B cell (primary cell): Measurements from ENCODE around the gene ARHGEF17. TPM values are rescaled to one million over a fixed set of nuclear protein-coding genes. Genes with fewer than 3 reads are reported as not detected.

Experiments
- ATAC-seq: fragments of 200-7000 bp; cut with Tn5 transposase; one replicate; pipeline ENCODE4 v1.10.0; 2021; ENCODE audit warnings: low read depth, mild to moderate bottlenecking, moderate number of reproducible peaks, moderate library complexity
- CTCF ChIA-PET: fragments of 350-600 bp; sonication (Branson Sonifier 250); formaldehyde crosslinking; loops from one replicate; lab custom pipeline; 2021; ENCODE audit warnings: antibody characterized with exemption, inconsistent platforms; lab: Charles Lee
- POLR2A ChIA-PET: fragments of 350-600 bp; sonication (Branson Sonifier 250); formaldehyde crosslinking; loops from one replicate; lab custom pipeline; 2021; ENCODE audit warnings: antibody characterized with exemption; lab: Charles Lee
- DNase-seq: peaks from one replicate; pipeline ENCODE4 v3.0.0; 2013
- H2AFZ ChIP-seq: 2 replicates; pipeline ENCODE4 v1.6.1; 2012; ENCODE audit warnings: mild to moderate bottlenecking, low read depth, low read length; ENCODE audit not compliant: insufficient read depth, poor library complexity, severe bottlenecking
- H3K27ac ChIP-seq, 2 donors: 1 replicate in 1 of 2; 2 replicates in 1 of 2; pipeline ENCODE4 v1.5.1; 2012 to 2013; ENCODE audit warnings: low read length in 2 of 2, mild to moderate bottlenecking in 2 of 2, moderate library complexity in 1 of 2
- H3K27me3 ChIP-seq, 4 experiments: fragments of 200-600 bp in 1 of 4; sonication (generic) in 1 of 4; replicated peaks in 1 of 4; 1 replicate in 2 of 4; 2 replicates in 2 of 4; pipeline versions ENCODE4 v1.6.1 to v1.7.0; 2013 to 2016; ENCODE audit warnings: low read length in 3 of 4, mild to moderate bottlenecking in 2 of 4, mixed read lengths in 1 of 4, moderate library complexity in 1 of 4; ENCODE audit not compliant: insufficient read depth in 4 of 4, control insufficient read depth in 3 of 4; ENCODE audit errors: control extremely low read depth in 1 of 4
- H3K36me3 ChIP-seq, 2 experiments: replicated peaks in 1 of 2; 1 replicate in 1 of 2; 2 replicates in 1 of 2; pipeline versions ENCODE4 v1.6.1 to v1.7.1; 2013; ENCODE audit warnings: low read length in 1 of 2; ENCODE audit not compliant: insufficient read depth in 2 of 2, control insufficient read depth in 1 of 2; ENCODE audit errors: control extremely low read depth in 1 of 2, extremely low read depth in 1 of 2
- H3K4me1 ChIP-seq, 2 donors: fragments of 200-600 bp in 1 of 2; sonication (generic) in 1 of 2; 1 replicate in 1 of 2; 2 replicates in 1 of 2; pipeline versions ENCODE4 v1.5.1 to v1.6.1; 2013 to 2017; ENCODE audit warnings: low read length in 2 of 2; ENCODE audit not compliant: control insufficient read depth in 2 of 2, insufficient read depth in 2 of 2
- H3K4me2 ChIP-seq: replicated peaks from 2 replicates; pipeline ENCODE3; 2012; ENCODE audit warnings: mild to moderate bottlenecking, low read depth, low read length; ENCODE audit not compliant: poor library complexity, severe bottlenecking
- H3K4me3 ChIP-seq, 5 experiments: fragments of 200-600 bp in 1 of 5; sonication (generic) in 1 of 5; 1 replicate in 3 of 5; 2 replicates in 2 of 5; pipeline versions ENCODE4 v1.5.1 to v1.7.0; 2011 to 2016; ENCODE audit warnings: low read length in 4 of 5, mild to moderate bottlenecking in 4 of 5, low read depth in 2 of 5, control low read depth in 1 of 5, moderate library complexity in 1 of 5; ENCODE audit not compliant: insufficient read depth in 1 of 5; ENCODE audit errors: control extremely low read depth in 1 of 5, extremely low read depth in 1 of 5
- H3K79me2 ChIP-seq: fragments of 200-600 bp; sonication (generic); one replicate; pipeline ENCODE4 v1.6.0; 2016; ENCODE audit warnings: low read length; ENCODE audit not compliant: control insufficient read depth, insufficient read depth
- H3K9ac ChIP-seq: fragments of 200-600 bp; sonication (generic); 2 replicates; pipeline ENCODE4 v1.6.1; 2017; ENCODE audit warnings: mild to moderate bottlenecking, low read length, moderate library complexity
- H3K9me3 ChIP-seq, 3 donors: one replicate each; pipeline versions ENCODE4 v1.6.1 to v1.7.1; 2013; ENCODE audit warnings: low read length in 2 of 3; ENCODE audit not compliant: control insufficient read depth in 2 of 3, insufficient read depth in 1 of 3; ENCODE audit errors: control extremely low read depth in 1 of 3
- H4K20me1 ChIP-seq: 2 replicates; pipeline ENCODE4 v1.6.0; 2012; ENCODE audit warnings: mild to moderate bottlenecking, low read length; ENCODE audit not compliant: insufficient read depth, control insufficient read depth, poor library complexity, severe bottlenecking
- H3K27ac Mint-ChIP-seq: one replicate; pipeline ENCODE4 v1.8.0; 2021; ENCODE audit warnings: mixed read lengths
- H3K27me3 Mint-ChIP-seq: one replicate; pipeline ENCODE4 v1.8.0; 2021; ENCODE audit warnings: mixed read lengths
- H3K4me1 Mint-ChIP-seq: one replicate; pipeline ENCODE4 v1.8.0; 2021; ENCODE audit warnings: mixed read lengths
- H3K4me3 Mint-ChIP-seq: one replicate; pipeline ENCODE4 v1.8.0; 2021; ENCODE audit warnings: mixed read lengths
- H3K9me3 Mint-ChIP-seq: one replicate; pipeline ENCODE4 v1.8.0; 2022; ENCODE audit warnings: mixed read lengths; ENCODE audit not compliant: insufficient read depth
- CTCF ChIP-seq: fragments of 200-600 bp; IDR thresholded peaks from one replicate; pipeline ENCODE4 v1.8.0; 2022; ENCODE audit warnings: antibody characterized with exemption, mild to moderate bottlenecking
- EZH2 ChIP-seq: IDR thresholded peaks from 2 replicates; pipeline ENCODE4 v1.6.1; 2012; ENCODE audit warnings: borderline replicate concordance, low read depth, mild to moderate bottlenecking, moderate library complexity, low read length; ENCODE audit not compliant: insufficient read depth, poor library complexity, severe bottlenecking
- WGBS: methylation state at CpG from one replicate; pipeline ENCODE4 v1.1.5; 2013; ENCODE audit warnings: missing lambda C conversion rate; ENCODE audit not compliant: insufficient coverage; 5-methylcytosine and 5-hydroxymethylcytosine counted together
- intact Hi-C: fragments of 100-400 bp; cut with micrococcal nuclease; formaldehyde crosslinking; loops from one replicate; pipeline ENCODE4 v1.10.0; 2022
- polyA plus RNA-seq: library from polyadenylated mRNA; depleted of rRNA; stranded (reverse); fragments of >200 nt; gene quantifications from 2 replicates; pipeline ENCODE4 v1.2.3, GENCODE V29; 2012
- total RNA-seq, 2 donors: library from RNA; stranded (reverse); fragments of 120-200 nt in 1 of 2; gene quantifications; 1 replicate in 1 of 2; 2 replicates in 1 of 2; pipeline versions ENCODE4 v1.2.3 to v1.2.4, GENCODE V29; 2013 to 2022

ARHGEF17 gene
- total and polyA plus RNA-seq, 2 donors (not counting 1 experiment from before 2014, with no cell fraction given), result 0.05 TPM; not detected in 1

DNA sequence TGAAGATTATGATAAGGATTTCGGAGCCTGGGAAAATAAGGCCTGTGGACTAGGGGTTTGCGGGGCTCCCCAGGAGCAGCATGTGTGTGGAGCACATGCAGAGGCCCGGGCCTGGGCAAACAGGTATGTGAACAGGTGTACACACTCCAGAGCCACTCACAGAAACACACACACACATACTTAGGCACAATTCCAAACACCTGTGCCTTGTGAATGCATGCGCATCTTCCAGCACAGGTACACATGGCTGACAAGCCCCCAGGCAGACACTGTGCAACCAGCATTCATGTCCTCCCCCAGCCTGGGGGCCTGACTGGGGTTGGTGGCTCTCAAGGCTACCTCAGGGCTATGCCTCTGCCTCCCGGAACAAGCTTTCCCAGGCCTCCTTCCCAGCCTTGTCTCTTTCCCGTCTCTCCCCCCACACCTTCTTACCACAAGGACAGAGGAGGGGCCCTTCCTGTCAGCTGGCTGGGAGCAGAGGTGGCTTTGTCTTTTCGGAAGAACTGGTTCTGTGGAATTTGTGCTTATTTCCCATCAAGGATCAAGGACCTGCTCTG lies 38.5 kb upstream of the ARHGEF17 start:
- no peak overlapping the region for H2AFZ ChIP-seq
- intact Hi-C loops, result no loop called here
- TF ChIP-seq EZH2, result no peak
- H3K4me3 Mint-ChIP-seq, result no peak overlapping the region
- DNase-seq (no peak), ATAC-seq (no peak)
- no peaks in the 10 kb centered on the region for H3K9me3 Mint-ChIP-seq
- peaks cover 0 to 12% of the 10 kb centered on the region in 2 donors for H3K4me1 ChIP-seq
- no peaks in the 10 kb centered on the region for H4K20me1 ChIP-seq
- H3K4me3 ChIP-seq, result no peak overlapping the region
- H3K27me3 ChIP-seq, result peaks cover 0 to 16% (median 8%) of the 10 kb centered on the region in 4 experiments
- ChIA-PET CTCF (interaction anchor here (0.8 kb wide), 1 partner anchor 544 kb away, joined by 3 read pairs; no protein-coding TSS in a partner anchor), POLR2A (no interaction called here)
- H3K9me3 ChIP-seq, result no peaks in the 10 kb centered on the region
- WGBS, result 89% methylated on average over 5 of the region's 7 CpGs
- H3K27ac ChIP-seq, result no peak overlapping the region
- H3K79me2 ChIP-seq, result no peaks in the 10 kb centered on the region
- H3K9ac ChIP-seq, result no peak overlapping the region
- peaks cover 19% of the 10 kb centered on the region for H3K27me3 Mint-ChIP-seq
- peaks cover 19% of the 10 kb centered on the region for H3K4me1 Mint-ChIP-seq
- no peak overlapping the region for H3K27ac Mint-ChIP-seq
- H3K4me2 ChIP-seq, result no peak overlapping the region
- H3K36me3 ChIP-seq, result no peaks in the 10 kb centered on the region

- 85% methylated on average over 6 of the region's 7 CpGs for WGBS
- Histone ChIP-seq H3K36me3 (no peaks in the 10 kb centered on the region), H3K27ac (no peak overlapping the region), H3K79me2 (no peaks in the 10 kb centered on the region), H2AFZ (no peak overlapping the region), H3K27me3 (peaks cover 0 to 10% (median 5%) of the 10 kb centered on the region in 4 experiments), H3K9ac (no peak overlapping the region), H3K9me3 (no peaks in the 10 kb centered on the region), H3K4me3 (no peak overlapping the region), H3K4me1 (peaks cover 0 to 11% of the 10 kb centered on the region in 2 donors), H3K4me2 (no peak overlapping the region), H4K20me1 (no peaks in the 10 kb centered on the region)
- DNase-seq, result no peak
- no peak for TF ChIP-seq EZH2
- no peak for TF ChIP-seq CTCF
- POLR2A ChIA-PET, result no interaction called here
- H3K4me3 Mint-ChIP-seq, result no peak overlapping the region
- intact Hi-C loops, result no loop called here
- CTCF ChIA-PET, result no interaction called here
- H3K27ac Mint-ChIP-seq, result no peak overlapping the region
- H3K4me1 Mint-ChIP-seq, result peaks cover 16% of the 10 kb centered on the region
- H3K9me3 Mint-ChIP-seq, result no peaks in the 10 kb centered on the region
- ATAC-seq, result no peak
- H3K27me3 Mint-ChIP-seq, result peaks cover 12% of the 10 kb centered on the region
Observed at GRCh38 chr11:73270016-73270854, 37.8 kb upstream of the ARHGEF17 start.
